Posterior cingulate gyrus (tissue), 11 donors: ENCODE data around the gene PCDHA1.
A peak's percentile ranks its signal among the peaks of the same experiment; 100 is the strongest.

Experiments used
- DNase-seq, 10 donors: peaks; one replicate each; pipeline versions ENCODE4 v3.0.0 to v3.0.0-alpha.2; 2020 to 2021; ENCODE audit warnings: mixed read lengths in 3 of 10
- intact Hi-C: fragments of 100-400 bp; cut with DNase I; formaldehyde crosslinking; loops from one replicate; pipeline ENCODE4 v1.15.1; 2023

PCDHA1 gene

GRCh38 chr5:140881889-140882590, 96.1 kb downstream of the PCDHA1 start, which contains the start of gene PCDHA13:
PCDHA13 (plus strand) TSS chr5:140882124; CDS start chr5:140882269, 145 bp downstream.
- DNase-seq = peak in 4 of 10 donors; percentile 6 to 62 (median 24)
- intact Hi-C loops = loop anchor here (1.0 to 2.0 kb wide), 2 partner anchors 45 to 159 kb away; partner anchors contain the start of gene PCDHAC1

- DNase-seq = peak in 3 of 10 donors; percentile 6 to 55 (median 53)
These were observed 96.6 kb downstream of the PCDHA1 start for GRCh38 chr5:140882591-140882899.

GRCh38 chr5:140883373-140883772, 97.4 kb downstream of the PCDHA1 start:
- intact Hi-C loops = loop anchor here (2.0 kb wide), 1 partner anchor 43 kb away; the partner anchor contains the start of gene PCDHAC1
- DNase-seq = peak in 1 of 10 donors; percentile 80

More at GRCh38 chr5:140882591-140882899, 96.6 kb downstream of the PCDHA1 start:
- intact Hi-C loops = loop anchor here (1.0 to 2.0 kb wide), 2 partner anchors 44 to 159 kb away; partner anchors contain the start of gene PCDHAC1

- intact Hi-C loops = loop anchor here (2.0 kb wide), 1 partner anchor 43 kb away; the partner anchor contains the start of gene PCDHAC1
- DNase-seq = peak in 2 of 10 donors; percentile 64 to 82
These were observed 98.2 kb downstream of the PCDHA1 start for GRCh38 chr5:140883927-140884697.

- intact Hi-C loops = no loop called here
These were observed 130.4 kb downstream of the PCDHA1 start for GRCh38 chr5:140916325-140916724.

DNA sequence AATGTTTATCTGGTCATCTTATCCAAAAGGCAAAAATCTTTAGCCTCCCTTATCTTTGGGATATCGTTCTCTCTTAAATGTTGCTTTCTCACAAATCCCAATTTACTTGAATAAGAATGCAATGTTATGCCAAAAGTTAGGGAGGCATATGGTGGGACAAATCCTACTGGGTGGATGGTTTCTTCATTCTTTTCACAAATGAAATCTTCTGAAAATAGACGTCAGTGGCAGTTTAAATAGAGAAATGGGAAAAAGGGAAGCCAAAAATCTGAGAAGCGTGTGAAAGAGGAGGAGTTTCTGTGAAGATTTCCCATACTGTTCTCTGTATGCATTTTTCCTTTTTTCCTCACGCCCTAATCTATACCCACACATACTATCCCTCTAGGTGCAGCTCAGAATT, 137.7 kb downstream of the PCDHA1 start:
- intact Hi-C loops = no loop called here
- DNase-seq = no peak

More at GRCh38 chr5:140916325-140916724, 130.4 kb downstream of the PCDHA1 start:
- no peak for DNase-seq

- intact Hi-C loops = loop anchor here (1.0 to 5.0 kb wide), 3 partner anchors 43 to 114 kb away; partner anchors contain the start of gene PCDHA13
- DNase-seq = peak in 4 of 10 donors; percentile 3 to 87 (median 38)
These were observed 140.0 kb downstream of the PCDHA1 start, which contains the start of gene PCDHAC1 for GRCh38 chr5:140925806-140926442. PCDHAC1 (plus strand) TSS chr5:140926299; CDS start chr5:140926893, 594 bp downstream.

- DNase-seq = peak; percentile 67 to 97 (median 84)
- intact Hi-C loops = loop anchor here (1.0 to 5.0 kb wide), 3 partner anchors 44 to 114 kb away; partner anchors contain the start of gene PCDHA13
These were observed 140.7 kb downstream of the PCDHA1 start for GRCh38 chr5:140926443-140927227.

DNA sequence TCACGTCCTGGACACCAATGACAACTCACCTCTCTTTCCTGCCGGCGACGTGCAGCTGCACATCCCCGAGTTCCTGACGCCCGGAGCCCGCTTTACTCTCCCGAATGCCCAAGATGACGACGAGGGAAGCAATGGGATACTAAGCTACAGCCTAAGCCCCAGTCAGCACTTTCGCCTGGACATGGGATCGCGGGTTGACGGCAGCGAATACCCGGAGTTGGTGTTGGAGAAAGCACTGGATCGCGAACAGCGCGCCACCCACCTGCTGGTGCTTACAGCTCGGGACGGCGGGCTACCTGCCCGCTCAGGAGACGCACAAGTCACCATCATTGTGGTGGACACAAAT, 141.3 kb downstream of the PCDHA1 start:
- intact Hi-C loops = loop anchor here (2.0 to 5.0 kb wide), 2 partner anchors 44 to 45 kb away; partner anchors contain the start of gene PCDHA13
- no peak for DNase-seq

DNA sequence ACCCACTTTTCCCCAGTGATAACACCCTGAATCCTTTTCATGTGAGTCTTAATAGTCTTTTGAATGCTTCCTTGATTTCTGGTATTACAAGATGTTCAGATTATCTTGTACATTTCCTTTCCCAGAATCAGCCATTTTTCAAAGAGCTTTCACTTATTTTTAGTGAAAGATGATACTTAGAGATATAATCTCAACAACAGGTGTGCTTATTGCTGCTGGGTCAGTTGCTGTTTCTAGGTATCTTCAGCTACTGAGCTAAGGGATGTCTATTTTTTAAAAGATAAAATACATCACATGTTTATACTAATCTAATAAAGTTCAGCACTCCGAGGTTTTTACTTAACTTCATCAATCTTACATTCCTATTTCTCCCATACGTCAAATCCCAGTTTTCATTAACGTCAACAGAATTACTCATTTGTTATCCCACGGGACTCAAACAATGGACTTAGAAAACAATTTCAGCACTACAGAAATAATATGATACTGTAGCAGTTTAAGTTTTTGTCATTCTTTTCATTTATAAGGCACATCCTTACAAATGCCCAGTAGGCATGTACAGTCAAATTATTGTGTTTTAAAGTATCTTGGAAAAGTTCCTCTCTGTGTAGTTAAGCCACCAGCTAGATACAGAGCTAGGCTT, 149.1 kb downstream of the PCDHA1 start:
- intact Hi-C loops = no loop called here

DNA sequence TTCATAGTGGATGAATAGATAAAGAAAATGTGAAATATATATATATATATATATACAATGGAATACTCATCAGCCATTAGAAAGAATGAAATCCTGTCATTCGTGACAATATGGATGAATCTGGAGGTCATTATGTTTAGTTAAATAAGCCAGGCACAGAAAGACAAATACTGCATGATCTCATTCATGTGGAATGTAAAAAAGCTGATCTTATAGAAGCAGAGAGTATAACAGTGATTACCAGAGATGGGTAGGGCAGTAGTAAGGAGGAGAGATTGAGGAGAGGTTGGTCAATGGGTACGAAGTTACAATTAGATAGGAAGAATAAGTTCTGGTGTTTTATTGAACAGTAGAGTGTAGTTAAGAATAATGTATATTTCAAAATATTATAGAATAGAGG, 160.6 kb downstream of the PCDHA1 start:
- no peak for DNase-seq
- intact Hi-C loops = no loop called here

More for the DNA sequence above, 149.1 kb downstream of the PCDHA1 start:
- no peak for DNase-seq

GRCh38 chr5:140951636-140952035, 165.7 kb downstream of the PCDHA1 start:
- no peak for DNase-seq
- intact Hi-C loops = no loop called here

DNA sequence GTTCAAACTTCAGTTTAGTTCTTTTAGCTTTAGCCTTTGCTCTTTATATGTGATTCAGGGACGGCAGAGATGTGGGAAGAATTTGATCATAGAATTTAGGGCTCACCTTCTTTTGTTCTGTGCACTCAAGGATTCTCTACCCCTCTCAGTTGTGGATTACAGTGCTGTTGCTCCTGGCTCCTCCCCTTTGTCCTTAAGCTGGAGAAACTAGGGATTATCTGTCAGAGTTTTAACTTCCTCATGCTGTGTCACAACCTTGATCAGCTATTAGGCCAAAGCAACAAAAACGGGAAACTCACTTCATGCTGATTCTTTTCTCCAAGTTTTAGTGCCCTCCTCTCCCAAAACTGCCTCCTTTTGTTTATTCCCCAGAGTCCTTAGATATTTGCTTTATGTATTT, 167.3 kb downstream of the PCDHA1 start:
- intact Hi-C loops = no loop called here
- DNase-seq = no peak

- intact Hi-C loops = no loop called here
- DNase-seq = no peak
These were observed 176.2 kb downstream of the PCDHA1 start for GRCh38 chr5:140962190-140962589.

DNA sequence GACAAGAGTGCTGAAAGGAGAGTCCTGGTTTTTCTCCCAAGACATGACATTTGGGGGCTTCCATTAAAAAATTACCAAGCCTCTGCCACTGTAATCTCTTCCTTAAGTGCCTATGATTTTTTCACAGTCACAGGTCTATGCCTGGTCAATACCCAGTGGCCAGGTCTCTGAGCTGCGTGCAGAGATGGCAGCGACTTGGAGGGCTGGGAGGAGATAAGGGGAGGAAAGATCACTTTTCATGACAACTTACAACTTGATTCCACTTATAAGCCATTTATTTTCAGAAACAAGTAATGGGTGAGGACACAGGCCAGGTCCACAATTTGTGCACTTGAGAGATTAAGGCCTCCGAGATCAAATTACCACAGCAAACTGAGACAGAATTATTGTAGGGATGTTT, 178.4 kb downstream of the PCDHA1 start:
- intact Hi-C loops = no loop called here
- DNase-seq = no peak

DNA sequence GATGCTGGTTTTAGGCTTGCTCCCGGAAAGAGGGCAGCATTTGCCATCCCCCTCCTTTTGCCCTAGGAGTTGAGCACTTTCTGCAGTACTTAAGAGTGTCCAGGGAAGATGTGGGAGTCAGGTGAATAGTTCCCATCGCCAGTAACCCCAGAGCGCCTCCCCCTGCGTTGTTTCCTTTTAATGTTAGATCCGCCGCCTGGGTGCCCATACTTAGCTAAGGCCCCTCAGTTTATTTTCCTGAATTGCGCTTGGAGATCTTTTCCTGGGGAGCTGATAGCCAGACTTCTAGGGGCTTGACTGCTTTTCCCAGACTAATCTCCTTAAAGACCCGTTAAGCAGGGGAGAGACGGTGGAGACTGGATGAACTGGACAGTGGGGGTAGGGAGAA, 180.0 kb downstream of the PCDHA1 start:
- DNase-seq = peak in 5 of 10 donors; percentile 24 to 78 (median 72)
- intact Hi-C loops = loop anchor here (5.0 kb wide), 1 partner anchor 71 kb away; no protein-coding TSS in a partner anchor

DNA sequence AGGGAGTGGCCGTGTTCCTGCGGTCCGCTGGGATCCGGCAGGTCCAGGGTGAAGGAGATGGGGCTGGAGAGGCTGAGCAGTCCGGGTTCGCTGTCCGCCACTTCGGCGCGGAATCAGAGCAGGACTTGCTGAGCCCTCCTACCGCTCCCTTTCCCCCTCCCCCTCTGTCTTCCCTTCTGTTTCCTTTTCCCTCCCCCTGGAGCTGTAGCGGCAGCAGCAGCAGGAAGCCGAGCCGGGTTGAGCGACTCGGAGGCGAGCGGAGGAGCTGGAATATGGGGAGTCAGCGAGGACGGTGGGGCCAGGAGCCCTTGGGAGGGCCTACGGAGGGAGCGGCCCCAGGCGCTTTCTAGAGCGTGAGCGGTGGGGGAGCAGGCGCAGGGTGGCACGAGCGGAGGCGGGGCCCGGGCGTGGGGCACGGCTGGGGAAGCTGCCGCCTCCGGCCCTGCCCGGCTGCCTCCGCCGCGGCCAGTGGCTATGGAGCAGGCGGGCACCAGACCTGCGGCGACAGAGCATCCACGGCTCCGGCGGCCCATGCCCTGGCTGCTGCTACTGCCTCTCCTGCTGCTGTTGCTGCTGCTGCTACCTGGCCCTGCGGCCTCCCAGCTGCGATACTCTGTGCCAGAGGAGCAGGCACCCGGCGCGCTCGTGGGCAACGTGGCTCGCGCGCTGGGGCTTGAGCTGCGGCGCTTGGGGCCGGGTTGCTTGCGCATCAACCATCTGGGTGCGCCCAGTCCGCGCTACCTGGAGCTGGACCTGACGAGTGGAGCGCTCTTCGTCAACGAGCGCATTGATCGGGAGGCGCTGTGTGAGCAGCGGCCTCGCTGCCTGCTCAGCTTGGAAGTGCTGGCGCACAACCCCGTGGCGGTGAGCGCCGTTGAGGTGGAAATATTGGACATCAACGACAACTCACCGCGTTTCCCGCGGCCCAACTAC, 180.6 kb downstream of the PCDHA1 start, which contains the start of gene PCDHAC2:
Gene PCDHAC2, plus strand, starts transcription at position 184 of the 933 bp plus-strand sequence. Its CDS starts 291 bp downstream, at position 475.
- intact Hi-C loops = loop anchor here (5.0 kb wide), 1 partner anchor 71 kb away; no protein-coding TSS in a partner anchor
- DNase-seq = peak; percentile 55 to 95 (median 70)
